Measurements from ENCODE around the gene PTGR3.
"Not testable (repeated sequence)": the region's sequence is repeated elsewhere in the genome, so short reads cannot be mapped to it uniquely, and the experiment has no call there.

The PTGR3 gene

GRCh38 chr18:75202696-75203365, 6.1 kb downstream of the PTGR3 start:
- no peak for DNase-seq

DNA sequence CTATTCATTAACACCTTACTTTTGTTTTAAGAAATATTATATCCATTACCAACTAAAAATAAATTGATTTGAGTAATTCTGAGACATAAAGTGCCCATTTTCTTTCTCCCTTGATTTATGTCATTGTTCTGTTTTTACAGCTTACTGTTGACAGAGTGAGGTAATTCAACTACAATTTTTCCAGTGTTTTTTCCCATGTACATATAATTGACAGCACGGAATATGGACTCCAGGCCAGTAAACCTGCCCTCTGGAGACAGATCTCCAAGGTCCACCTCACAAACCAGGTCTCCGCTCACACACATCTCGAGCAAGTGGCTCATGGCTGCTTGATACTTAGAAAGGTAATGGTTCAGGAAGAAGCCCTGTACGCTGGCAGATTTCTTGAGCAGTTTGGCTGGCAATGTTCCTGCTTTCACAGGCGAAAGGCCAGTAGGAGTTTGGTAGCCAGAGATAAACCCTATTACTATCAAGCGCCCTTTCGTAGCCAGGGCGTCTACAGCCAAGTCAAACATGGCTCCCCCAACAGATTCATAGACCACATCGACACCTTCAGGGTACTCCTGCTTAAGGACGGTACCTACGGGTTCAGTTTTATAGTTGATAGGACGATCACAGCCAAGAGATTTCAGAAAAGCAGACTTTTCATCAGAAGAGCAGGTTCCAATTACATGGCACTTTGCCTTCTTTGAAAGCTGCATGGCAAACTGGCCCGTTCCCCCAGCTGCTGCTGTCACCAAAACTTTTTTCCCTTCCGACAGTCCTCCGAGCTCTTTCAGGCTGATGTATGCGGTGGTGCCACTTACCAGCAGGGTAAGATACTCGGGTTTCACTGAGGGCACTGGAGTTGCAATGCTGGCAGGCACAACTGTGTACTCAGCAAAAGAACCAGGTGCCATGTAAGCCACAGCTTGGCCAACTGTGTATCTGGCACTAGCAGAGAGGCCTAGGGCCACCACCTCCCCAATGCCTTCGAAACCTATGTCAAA, 7.4 kb downstream of the PTGR3 start:
- no peak for DNase-seq

DNA sequence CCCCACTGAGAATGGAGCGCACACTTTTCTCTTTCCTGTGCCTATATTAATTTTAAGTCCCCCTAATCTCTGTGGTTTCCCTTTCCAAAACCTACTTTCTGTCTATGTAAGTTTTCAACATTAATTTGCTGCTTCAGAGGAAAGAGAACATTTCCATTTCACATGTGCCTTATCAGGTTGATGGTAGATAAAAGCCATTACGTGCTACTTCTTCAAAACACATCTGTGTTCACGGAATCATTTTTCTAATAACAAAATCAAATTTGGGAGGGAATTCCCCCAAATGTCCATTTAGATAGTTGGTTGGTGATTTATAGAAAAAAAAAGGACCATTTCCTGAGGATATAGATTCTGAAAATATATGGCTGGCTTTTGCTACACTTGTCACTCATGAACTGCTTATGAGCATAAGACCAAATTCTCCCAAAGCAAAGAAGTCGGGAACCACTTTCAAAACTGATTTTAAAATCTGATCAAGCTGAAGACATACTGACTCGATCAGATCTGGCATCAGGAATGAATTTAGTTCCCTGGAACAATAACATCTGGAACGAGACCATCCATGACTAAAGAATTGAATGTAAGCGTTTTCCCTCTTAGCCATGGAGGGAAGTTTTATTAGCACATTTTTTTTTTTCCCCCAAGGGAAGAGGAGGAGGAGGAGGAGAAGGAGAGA, 8.2 kb downstream of the PTGR3 start:
- DNase-seq: no peak

- no peak for DNase-seq
Observed at GRCh38 chr18:75200071-75200470, 8.9 kb downstream of the PTGR3 start.

- no peak for DNase-seq
Observed at GRCh38 chr18:75199327-75199726, 9.6 kb downstream of the PTGR3 start.

GRCh38 chr18:75198036-75198435, 10.9 kb downstream of the PTGR3 start:
- DNase-seq: peak; percentile 21

DNA sequence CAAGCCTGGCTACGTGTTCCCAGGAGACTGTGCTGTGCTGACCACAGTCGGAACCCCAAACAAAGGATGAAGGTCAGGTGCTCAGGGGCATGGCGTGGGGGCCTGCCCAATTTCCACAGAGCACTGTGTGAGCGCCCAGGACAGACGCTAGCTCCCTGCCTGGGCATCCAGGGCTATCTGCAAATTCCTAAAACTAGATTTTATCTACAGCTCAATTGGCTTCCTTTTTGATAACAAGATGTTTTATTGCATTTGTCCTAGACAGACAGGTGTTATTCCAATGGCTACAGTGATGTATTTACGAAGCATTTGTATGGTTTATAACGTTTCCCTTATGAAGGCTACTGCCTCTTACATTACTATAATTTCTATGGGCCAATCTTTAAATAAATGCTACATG, 16.0 kb downstream of the PTGR3 start:
- DNase-seq: no peak

- DNase-seq: no peak
Observed at GRCh38 chr18:75189696-75190095, 19.2 kb downstream of the PTGR3 start.

DNA sequence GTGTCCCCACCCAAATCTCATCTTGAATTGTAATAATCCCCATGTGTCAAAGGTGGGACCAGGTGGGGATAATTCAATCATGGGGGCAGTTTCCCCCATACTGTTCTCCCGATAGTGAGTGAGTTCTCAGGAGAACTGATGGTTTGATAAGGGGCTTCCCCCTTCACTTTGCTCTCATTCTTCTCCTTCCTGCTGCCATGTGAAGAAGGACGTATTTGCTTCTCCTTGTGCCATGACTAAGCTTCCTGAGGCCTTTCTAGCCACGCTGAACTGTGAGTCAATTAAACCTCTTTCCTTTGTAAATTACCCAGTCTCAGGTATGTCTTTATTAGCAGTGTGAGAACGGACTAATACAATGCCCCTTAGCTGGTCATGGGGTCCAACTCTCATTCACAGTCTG, 21.2 kb downstream of the PTGR3 start:
- not testable (repeated sequence) for DNase-seq

- no peak for DNase-seq
Observed at GRCh38 chr18:75185460-75185859, 23.5 kb downstream of the PTGR3 start.

DNA sequence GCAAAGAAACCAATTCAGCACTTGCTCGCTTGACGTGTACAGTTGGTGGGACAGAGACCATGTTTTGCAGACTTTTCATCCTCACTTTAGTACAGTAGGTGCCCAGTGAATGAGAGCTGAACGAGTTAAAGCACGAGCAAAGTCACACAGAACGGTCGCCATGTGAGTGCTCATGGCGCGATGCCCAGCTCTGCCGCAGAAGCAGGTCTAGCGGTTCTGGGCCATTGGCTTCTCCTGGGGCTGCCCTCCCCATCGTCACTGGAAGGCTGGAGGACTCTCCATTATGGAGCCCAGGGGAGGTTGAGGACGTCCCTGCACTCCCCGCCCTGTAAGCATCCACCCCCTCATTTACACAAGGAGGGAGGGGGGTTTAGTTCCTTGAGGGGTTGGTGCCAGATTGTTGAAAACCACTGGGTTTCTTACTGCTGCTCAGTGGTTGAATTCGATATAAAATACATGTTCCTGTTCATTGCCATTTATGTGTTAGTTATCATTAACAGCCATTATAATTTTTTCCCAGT, 24.9 kb downstream of the PTGR3 start:
- no peak for DNase-seq

DNA sequence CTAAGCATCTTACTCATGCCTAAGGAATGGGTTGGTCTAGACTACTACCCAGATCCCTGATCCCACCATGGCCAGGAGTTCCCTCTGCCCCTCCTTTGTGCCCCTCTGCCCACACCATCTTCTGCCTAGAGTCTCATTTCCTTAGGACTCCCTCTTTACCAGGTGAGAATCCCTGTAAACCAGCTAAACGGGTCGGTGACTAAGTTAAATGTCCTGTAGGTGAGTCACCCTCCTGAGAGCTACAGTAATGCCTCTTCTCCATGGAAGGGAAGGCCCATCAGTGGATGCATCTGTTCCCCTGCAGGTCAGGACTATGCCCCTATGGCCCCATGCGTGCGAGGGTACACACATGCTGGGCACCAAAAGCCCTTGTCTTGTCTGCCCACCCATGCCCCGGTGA, 25.4 kb downstream of the PTGR3 start:
- DNase-seq: peak; percentile 6

- DNase-seq: no peak
Observed at GRCh38 chr18:75179819-75180600, 28.9 kb downstream of the PTGR3 start.

GRCh38 chr18:75178376-75178775, 30.6 kb downstream of the PTGR3 start:
- DNase-seq: no peak

- DNase-seq: no peak
Observed at GRCh38 chr18:75176849-75177248, 32.1 kb downstream of the PTGR3 start.

- no peak for DNase-seq
Observed at GRCh38 chr18:75173738-75174137, 35.2 kb downstream of the PTGR3 start.

GRCh38 chr18:75173125-75173432, 35.9 kb downstream of the PTGR3 start:
- no peak for DNase-seq

GRCh38 chr18:75172299-75173124, 36.4 kb downstream of the PTGR3 start:
- no peak for DNase-seq

GRCh38 chr18:75170916-75171315, 38.0 kb downstream of the PTGR3 start:
- DNase-seq: no peak

GRCh38 chr18:75170022-75170789, 38.7 kb downstream of the PTGR3 start:
- DNase-seq: no peak

GRCh38 chr18:75169411-75169810, 39.5 kb downstream of the PTGR3 start:
- DNase-seq: no peak
